ENCODE data around the gene PJA2. TPM values are rescaled to one million over a fixed set of nuclear protein-coding genes. Genes with fewer than 3 reads are reported as not detected.

The PJA2 gene
- total and polyA plus RNA-seq, 9 of the 15 experiments (the other 6 are each of a cell fraction or from before 2014, with no cell fraction given), result 25.1 to 82.1 (median 50.1) TPM

DNA sequence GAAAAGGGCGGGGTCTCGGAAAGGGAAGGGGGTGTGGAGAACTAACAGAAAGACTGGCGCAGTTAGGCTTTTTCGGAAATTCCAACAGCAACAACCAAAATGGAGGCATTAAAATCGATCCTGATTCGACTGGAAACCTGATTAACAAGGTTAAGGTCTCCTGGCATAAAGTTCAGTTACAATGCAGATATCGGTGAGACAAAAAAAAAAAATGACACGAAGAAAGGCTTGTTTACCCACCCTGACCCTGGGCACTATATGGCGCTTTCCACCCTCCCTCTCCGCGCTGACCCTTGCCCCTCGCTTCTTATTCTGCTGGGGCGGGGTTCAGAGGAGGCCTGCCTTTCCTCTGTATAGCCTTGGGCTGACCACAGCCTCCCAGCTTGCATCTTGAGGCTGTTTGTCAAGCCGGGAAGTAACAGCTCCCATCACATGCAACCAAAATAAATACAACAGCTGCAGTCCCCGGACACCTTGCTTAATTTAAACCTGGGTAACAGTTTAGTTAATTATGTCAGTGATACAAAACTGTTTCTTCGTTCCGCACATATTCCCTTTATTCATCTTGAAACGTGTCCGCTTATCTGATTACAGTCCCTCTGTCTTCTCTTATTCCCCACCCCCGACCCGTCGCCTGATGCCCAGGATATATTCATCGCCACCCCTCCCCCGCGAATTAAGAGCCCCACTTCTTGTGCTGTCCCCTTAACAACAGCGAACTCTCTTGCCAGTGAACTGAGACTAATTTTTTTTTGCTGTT lies 795 bp upstream of the PJA2 start (continued):
- TF ChIP-seq ZBTB11 (CRISPR knock-in tag; IDR thresholded peaks at IDR 0.05) (peak in 1 of 3 experiments; percentile 29; a peak in 1 of 6 replicates), ZNF146 (CRISPR knock-in tag; IDR thresholded peaks at IDR 0.05; ENCODE audit: unreplicated experiment) (no peak), ZNF316 (IDR thresholded peaks at IDR 0.05) (no peak), ZNF780A (CRISPR knock-in tag; IDR thresholded peaks at IDR 0.05) (no peak), FUS (optimal IDR thresholded peaks at IDR 0.05; ENCODE audit: low read depth, low read length) (no peak), HIVEP1 (CRISPR knock-in tag; IDR thresholded peaks at IDR 0.05) (no peak), PRMT5 (CRISPR knock-in tag; IDR thresholded peaks at IDR 0.05) (no peak), DACH1 (IDR thresholded peaks at IDR 0.05; ENCODE audit: partially characterized antibody) (no peak), ERF (CRISPR knock-in tag; IDR thresholded peaks at IDR 0.05) (no peak), ETV6 (IDR thresholded peaks at IDR 0.05; ENCODE audit: borderline replicate concordance in 1 of 2, low read depth in 2 of 2, low read length in 1 of 2) (no peak; a peak in 1 of 4 replicates), ETV6 (CRISPR knock-in tag; IDR thresholded peaks at IDR 0.05; ENCODE audit: borderline replicate concordance) (no peak), POLR2A (conservative IDR thresholded peaks at IDR 0.05) (peak; percentile 82), NCOA6 (IDR thresholded peaks at IDR 0.05) (no peak), ZBTB17 (CRISPR knock-in tag; IDR thresholded peaks at IDR 0.05) (no peak; the same call in 1 of the 2 replicates), TAF15 (IDR thresholded peaks at IDR 0.05; ENCODE audit: low read depth, low read length) (no peak), HNRNPK (IDR thresholded peaks at IDR 0.05; ENCODE audit: low read depth, low read length, poor library complexity, severe bottlenecking) (no peak), ZNF280A (IDR thresholded peaks at IDR 0.05; ENCODE audit: low read depth, partially characterized antibody) (no peak)
- TF ChIP-seq, protein P1, sequence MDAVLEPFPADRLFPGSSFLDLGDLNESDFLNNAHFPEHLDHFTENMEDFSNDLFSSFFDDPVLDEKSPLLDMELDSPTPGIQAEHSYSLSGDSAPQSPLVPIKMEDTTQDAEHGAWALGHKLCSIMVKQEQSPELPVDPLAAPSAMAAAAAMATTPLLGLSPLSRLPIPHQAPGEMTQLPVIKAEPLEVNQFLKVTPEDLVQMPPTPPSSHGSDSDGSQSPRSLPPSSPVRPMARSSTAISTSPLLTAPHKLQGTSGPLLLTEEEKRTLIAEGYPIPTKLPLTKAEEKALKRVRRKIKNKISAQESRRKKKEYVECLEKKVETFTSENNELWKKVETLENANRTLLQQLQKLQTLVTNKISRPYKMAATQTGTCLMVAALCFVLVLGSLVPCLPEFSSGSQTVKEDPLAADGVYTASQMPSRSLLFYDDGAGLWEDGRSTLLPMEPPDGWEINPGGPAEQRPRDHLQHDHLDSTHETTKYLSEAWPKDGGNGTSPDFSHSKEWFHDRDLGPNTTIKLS (IDR thresholded peaks at IDR 0.05; ENCODE audit: borderline replicate concordance, low read depth), result no peak
- TF ChIP-seq, protein P2, sequence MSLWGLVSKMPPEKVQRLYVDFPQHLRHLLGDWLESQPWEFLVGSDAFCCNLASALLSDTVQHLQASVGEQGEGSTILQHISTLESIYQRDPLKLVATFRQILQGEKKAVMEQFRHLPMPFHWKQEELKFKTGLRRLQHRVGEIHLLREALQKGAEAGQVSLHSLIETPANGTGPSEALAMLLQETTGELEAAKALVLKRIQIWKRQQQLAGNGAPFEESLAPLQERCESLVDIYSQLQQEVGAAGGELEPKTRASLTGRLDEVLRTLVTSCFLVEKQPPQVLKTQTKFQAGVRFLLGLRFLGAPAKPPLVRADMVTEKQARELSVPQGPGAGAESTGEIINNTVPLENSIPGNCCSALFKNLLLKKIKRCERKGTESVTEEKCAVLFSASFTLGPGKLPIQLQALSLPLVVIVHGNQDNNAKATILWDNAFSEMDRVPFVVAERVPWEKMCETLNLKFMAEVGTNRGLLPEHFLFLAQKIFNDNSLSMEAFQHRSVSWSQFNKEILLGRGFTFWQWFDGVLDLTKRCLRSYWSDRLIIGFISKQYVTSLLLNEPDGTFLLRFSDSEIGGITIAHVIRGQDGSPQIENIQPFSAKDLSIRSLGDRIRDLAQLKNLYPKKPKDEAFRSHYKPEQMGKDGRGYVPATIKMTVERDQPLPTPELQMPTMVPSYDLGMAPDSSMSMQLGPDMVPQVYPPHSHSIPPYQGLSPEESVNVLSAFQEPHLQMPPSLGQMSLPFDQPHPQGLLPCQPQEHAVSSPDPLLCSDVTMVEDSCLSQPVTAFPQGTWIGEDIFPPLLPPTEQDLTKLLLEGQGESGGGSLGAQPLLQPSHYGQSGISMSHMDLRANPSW (CRISPR knock-in tag; IDR thresholded peaks at IDR 0.05), result peak; percentile 47; the same call in 1 of the 2 replicates
